Liver (tissue), 9 donors: Measurements from ENCODE around the gene OR1F1. TPM values are rescaled to one million over a fixed set of nuclear protein-coding genes. Genes with fewer than 3 reads are reported as not detected.

Experiments
- DNase-seq: peaks from one replicate; pipeline ENCODE4 v3.0.0-alpha.2; 2017; ENCODE audit warnings: low spot score
- H3K27ac ChIP-seq, 2 donors: one replicate each; pipeline ENCODE4 v1.7.0; 2013; ENCODE audit warnings: inconsistent platforms in 2 of 2, low read length in 2 of 2, control low read depth in 1 of 2, low read depth in 1 of 2, mild to moderate bottlenecking in 1 of 2
- H3K27me3 ChIP-seq, 4 donors: one replicate each; pipeline versions ENCODE4 v1.6.1 to v1.7.0; 2013; ENCODE audit warnings: low read length in 3 of 4, inconsistent platforms in 1 of 4, mild to moderate bottlenecking in 1 of 4, moderate library complexity in 1 of 4; ENCODE audit not compliant: control insufficient read depth in 4 of 4, insufficient read depth in 4 of 4
- H3K36me3 ChIP-seq, 4 donors: one replicate each; pipeline versions ENCODE4 v1.6.1 to v1.7.0; 2013; ENCODE audit warnings: low read length in 3 of 4, mild to moderate bottlenecking in 3 of 4, low read depth in 1 of 4, moderate library complexity in 1 of 4; ENCODE audit not compliant: control insufficient read depth in 4 of 4, insufficient read depth in 3 of 4
- H3K4me1 ChIP-seq, 4 donors: one replicate each; pipeline versions ENCODE4 v1.6.1 to v1.7.0; 2013; ENCODE audit warnings: low read length in 3 of 4, mild to moderate bottlenecking in 3 of 4, moderate library complexity in 1 of 4; ENCODE audit not compliant: control insufficient read depth in 4 of 4, insufficient read depth in 4 of 4
- H3K4me3 ChIP-seq, 3 donors: one replicate each; pipeline versions ENCODE4 v1.6.1 to v1.7.0; 2013; ENCODE audit warnings: low read length in 3 of 3, control low read depth in 1 of 3, low read depth in 1 of 3, mild to moderate bottlenecking in 1 of 3
- H3K9ac ChIP-seq, 2 donors: one replicate each; pipeline ENCODE4 v1.7.0; 2013; ENCODE audit warnings: low read length in 2 of 2, mild to moderate bottlenecking in 2 of 2, moderate library complexity in 2 of 2, control low read depth in 1 of 2, low read depth in 1 of 2
- H3K9me3 ChIP-seq, 4 donors: one replicate each; pipeline versions ENCODE4 v1.6.1 to v1.7.0; 2013; ENCODE audit warnings: low read length in 3 of 4; ENCODE audit not compliant: control insufficient read depth in 4 of 4
- ATF3 ChIP-seq: IDR thresholded peaks from 2 replicates; pipeline ENCODE4 v1.6.1; 2016; ENCODE audit warnings: antibody characterized with exemption
- EGR1 ChIP-seq, 2 donors: IDR thresholded peaks; 2 replicates each; pipeline ENCODE4 v1.6.1; 2016 to 2018; ENCODE audit warnings: antibody characterized with exemption in 2 of 2, low read depth in 2 of 2
- FOXA1 ChIP-seq: IDR thresholded peaks from 2 replicates; pipeline ENCODE4 v1.6.1; 2016; ENCODE audit warnings: antibody characterized with exemption
- GABPA ChIP-seq, 2 donors: IDR thresholded peaks in 1 of 2; conservative IDR thresholded peaks in 1 of 2; 2 replicates each; pipeline ENCODE4 v1.6.1; 2016; ENCODE audit warnings: antibody characterized with exemption in 2 of 2, mild to moderate bottlenecking in 1 of 2, moderate library complexity in 1 of 2
- HNF4A ChIP-seq, 2 donors: conservative IDR thresholded peaks; 2 replicates each; pipeline ENCODE4 v1.6.1; 2016; ENCODE audit warnings: antibody characterized with exemption in 2 of 2, mild to moderate bottlenecking in 2 of 2
- HNF4G ChIP-seq: IDR thresholded peaks from 2 replicates; pipeline ENCODE4 v1.6.1; 2016; ENCODE audit warnings: antibody characterized with exemption
- JUND ChIP-seq, 2 donors: IDR thresholded peaks; 2 replicates each; pipeline ENCODE4 v1.6.1; 2016; ENCODE audit warnings: antibody characterized with exemption in 2 of 2
- RAD21 ChIP-seq, 2 donors: IDR thresholded peaks; 2 replicates each; pipeline ENCODE4 v1.6.1; 2016; ENCODE audit warnings: antibody characterized with exemption in 2 of 2, mild to moderate bottlenecking in 2 of 2
- REST ChIP-seq: IDR thresholded peaks from 2 replicates; pipeline ENCODE4 v1.6.1; 2016; ENCODE audit warnings: antibody characterized with exemption, mild to moderate bottlenecking
- SP1 ChIP-seq: IDR thresholded peaks from 2 replicates; pipeline ENCODE4 v1.6.1; 2018; ENCODE audit warnings: antibody characterized with exemption, mild to moderate bottlenecking
- TAF1 ChIP-seq: conservative IDR thresholded peaks from 2 replicates; pipeline ENCODE4 v1.6.1; 2016; ENCODE audit warnings: antibody characterized with exemption, mild to moderate bottlenecking
- YY1 ChIP-seq: IDR thresholded peaks from 2 replicates; pipeline ENCODE4 v1.6.1; 2016; ENCODE audit warnings: antibody characterized with exemption, mild to moderate bottlenecking
- WGBS: extraction: QIAGEN DNeasy Blood & Tissue Kit; methylation state at CpG from one replicate; pipeline ENCODE4 v1.1.7; 2013; 5-methylcytosine and 5-hydroxymethylcytosine counted together
- polyA plus RNA-seq, 2 donors: library from polyadenylated mRNA; stranded (reverse) in 1 of 2; unstranded in 1 of 2; fragments of 200-250 nt in 1 of 2; fragments of >200 nt in 1 of 2; fragmentation: Nextera tagmentation in 1 of 2; extraction: Ambion mirVana in 1 of 2; gene quantifications; one replicate each; pipeline versions ENCODE4 v1.2.1 to v1.2.3, GENCODE V29; 2013 to 2015
- total RNA-seq, 2 donors: library from RNA; depleted of rRNA; stranded (reverse); fragments of >200 nt; gene quantifications; one replicate each; pipeline ENCODE4 v1.2.3, GENCODE V29; 2014
- TF ChIP-seq, protein P1 (sequence below): IDR thresholded peaks from 2 replicates; pipeline ENCODE4 v1.6.1; 2016; ENCODE audit warnings: antibody characterized with exemption
- donor health status: healthy.
- donor health status: healthy.
- donor health status: healthy.
- donor health status: healthy.
- donor health status: healthy.

Gene OR1F1
- total and polyA plus RNA-seq, 4 donors, result not detected

DNA sequence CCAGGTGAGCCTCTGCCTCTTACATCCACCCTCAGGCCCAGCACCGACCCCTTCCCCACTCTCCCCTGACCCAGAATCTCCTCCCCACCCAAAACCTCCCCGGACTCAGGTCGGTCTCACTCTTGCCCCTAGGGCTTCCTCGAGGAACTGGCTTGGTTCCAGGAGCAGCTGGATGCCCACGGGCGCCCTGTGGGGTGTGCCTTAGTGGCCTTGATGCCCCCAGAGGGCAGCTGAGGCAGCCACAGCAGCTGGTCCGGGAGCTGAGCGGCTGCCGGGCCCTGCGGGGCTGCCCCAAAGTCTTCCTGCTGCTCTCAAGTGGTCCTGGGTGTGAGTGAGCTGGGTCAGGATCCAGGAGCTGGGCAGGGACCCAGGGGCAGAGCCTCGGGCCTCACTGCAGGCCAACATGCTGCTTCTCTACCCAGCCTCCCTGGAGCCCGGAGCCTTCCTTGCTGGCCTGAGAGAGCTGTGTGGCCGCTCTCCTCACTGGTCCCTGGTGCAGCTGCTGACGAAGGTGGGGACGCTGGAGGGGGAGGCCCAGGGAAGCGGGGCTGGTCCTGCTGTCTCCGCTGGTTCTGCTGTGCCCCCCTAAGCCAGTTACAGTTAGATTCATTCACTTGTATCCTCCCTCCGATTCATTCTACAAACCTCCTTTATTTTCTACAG, 43.6 kb upstream of the OR1F1 start:
- 75% methylated on average over 18 of the region's 18 CpGs for WGBS
- H3K9ac ChIP-seq, result no peak overlapping the region

DNA sequence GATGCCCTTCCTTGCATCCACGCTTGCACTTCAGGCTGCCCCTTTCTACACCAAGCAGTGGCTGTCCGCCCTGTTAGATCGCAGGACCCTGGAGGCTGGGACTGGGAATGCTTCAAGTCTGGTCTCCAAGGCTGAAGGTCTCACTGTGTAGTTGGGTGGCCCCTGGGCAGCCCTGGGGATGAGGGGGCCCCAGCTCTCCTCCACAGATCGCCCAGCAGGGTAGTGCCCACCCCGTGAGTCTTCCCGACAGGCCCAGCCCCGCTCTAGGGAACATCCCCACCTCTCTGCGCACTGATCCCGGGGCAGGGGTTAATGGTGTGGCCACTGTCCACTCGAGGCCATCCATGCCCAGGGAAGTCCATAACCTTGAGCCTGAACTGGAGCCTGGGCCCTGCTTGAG, 42.9 kb upstream of the OR1F1 start:
- Histone ChIP-seq H3K4me1 (peaks cover 11 to 28% (median 20%) of the 10 kb centered on the region in 4 donors), H3K9me3 (no peaks in the 10 kb centered on the region), H3K27me3 (no peaks in the 10 kb centered on the region), H3K9ac (no peak overlapping the region), H3K27ac (no peak overlapping the region), H3K4me3 (no peak overlapping the region), H3K36me3 (peaks cover 0 to 18% (median 0%) of the 10 kb centered on the region in 4 donors)
- DNase-seq, result no peak
- TF ChIP-seq EGR1 (IDR thresholded peaks at IDR 0.05; ENCODE audit: low read depth in 2 of 2), result no peak
- TF ChIP-seq FOXA1, result no peak
- no peak for TF ChIP-seq TAF1
- TF ChIP-seq SP1, result no peak
- no peak for TF ChIP-seq YY1
- TF ChIP-seq, protein P1, sequence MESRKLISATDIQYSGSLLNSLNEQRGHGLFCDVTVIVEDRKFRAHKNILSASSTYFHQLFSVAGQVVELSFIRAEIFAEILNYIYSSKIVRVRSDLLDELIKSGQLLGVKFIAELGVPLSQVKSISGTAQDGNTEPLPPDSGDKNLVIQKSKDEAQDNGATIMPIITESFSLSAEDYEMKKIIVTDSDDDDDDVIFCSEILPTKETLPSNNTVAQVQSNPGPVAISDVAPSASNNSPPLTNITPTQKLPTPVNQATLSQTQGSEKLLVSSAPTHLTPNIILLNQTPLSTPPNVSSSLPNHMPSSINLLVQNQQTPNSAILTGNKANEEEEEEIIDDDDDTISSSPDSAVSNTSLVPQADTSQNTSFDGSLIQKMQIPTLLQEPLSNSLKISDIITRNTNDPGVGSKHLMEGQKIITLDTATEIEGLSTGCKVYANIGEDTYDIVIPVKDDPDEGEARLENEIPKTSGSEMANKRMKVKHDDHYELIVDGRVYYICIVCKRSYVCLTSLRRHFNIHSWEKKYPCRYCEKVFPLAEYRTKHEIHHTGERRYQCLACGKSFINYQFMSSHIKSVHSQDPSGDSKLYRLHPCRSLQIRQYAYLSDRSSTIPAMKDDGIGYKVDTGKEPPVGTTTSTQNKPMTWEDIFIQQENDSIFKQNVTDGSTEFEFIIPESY, result no peak
- no peak for TF ChIP-seq RAD21 (IDR thresholded peaks at IDR 0.05)
- WGBS, result 95% methylated on average over 10 of the region's 10 CpGs

More for the DNA sequence above, 43.6 kb upstream of the OR1F1 start:
- Histone ChIP-seq H3K4me3 (no peak overlapping the region), H3K27ac (peak overlapping the region in 1 of 2 donors; percentile 68), H3K9me3 (no peaks in the 10 kb centered on the region), H3K27me3 (no peaks in the 10 kb centered on the region), H3K36me3 (peaks cover 0 to 18% (median 0%) of the 10 kb centered on the region in 4 donors), H3K4me1 (peaks cover 11 to 21% (median 18%) of the 10 kb centered on the region in 4 donors)
- no peak for TF ChIP-seq JUND (IDR thresholded peaks at IDR 0.05)
- TF ChIP-seq, protein P1, result no peak
- no peak for TF ChIP-seq HNF4A (conservative IDR thresholded peaks at IDR 0.05)
- no peak for TF ChIP-seq ATF3
- TF ChIP-seq HNF4G, result no peak
- DNase-seq, result no peak

DNA sequence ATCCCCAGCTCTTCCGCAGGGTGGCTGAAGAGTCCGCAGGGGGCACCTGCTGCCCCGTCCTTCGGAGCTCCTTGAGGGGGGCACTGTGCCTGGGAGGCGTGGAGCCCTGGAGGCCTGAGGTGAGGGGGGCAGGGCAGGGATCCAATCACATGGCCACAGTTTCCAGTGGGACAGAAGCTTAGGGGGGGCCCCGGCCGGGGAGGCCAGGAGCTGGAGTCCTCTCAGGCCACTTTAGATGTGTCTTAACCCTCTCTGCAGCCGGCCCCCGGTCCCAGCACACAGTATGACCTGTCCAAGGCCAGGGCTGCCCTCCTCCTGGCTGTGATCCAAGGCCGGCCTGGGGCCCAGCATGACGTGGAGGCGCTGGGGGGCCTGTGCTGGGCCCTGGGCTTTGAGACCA, 42.3 kb upstream of the OR1F1 start:
- no peak for DNase-seq
- H3K36me3 ChIP-seq, result peaks cover 0 to 16% (median 0%) of the 10 kb centered on the region in 4 donors
- no peak overlapping the region for H3K27ac ChIP-seq
- H3K9me3 ChIP-seq, result no peaks in the 10 kb centered on the region
- no peak overlapping the region for H3K4me3 ChIP-seq
- TF ChIP-seq GABPA (IDR thresholded peaks at IDR 0.05 in 1 of 2, conservative IDR thresholded peaks at IDR 0.05 in 1 of 2), result no peak
- TF ChIP-seq YY1, result no peak
- no peak for TF ChIP-seq JUND (IDR thresholded peaks at IDR 0.05)
- TF ChIP-seq FOXA1, result no peak
- no peak for TF ChIP-seq EGR1 (IDR thresholded peaks at IDR 0.05; ENCODE audit: low read depth in 2 of 2)
- TF ChIP-seq REST, result no peak
- H3K4me1 ChIP-seq, result peaks cover 11 to 30% (median 21%) of the 10 kb centered on the region in 4 donors
- no peaks in the 10 kb centered on the region for H3K27me3 ChIP-seq
- H3K9ac ChIP-seq, result no peak overlapping the region
- 92% methylated on average over 12 of the region's 12 CpGs for WGBS
